CD14-positive monocyte (primary cell): ENCODE measurements around the gene KDM6B. TPM values are rescaled to one million over a fixed set of nuclear protein-coding genes. Genes with fewer than 3 reads are reported as not detected.
A peak's percentile ranks its signal among the peaks of the same experiment; 100 is the strongest.

ENCODE experiments used
- DNase-seq, 3 donors: peaks; one replicate each; pipeline ENCODE4 v3.0.0-alpha.2; 2011 to 2022
- H2AFZ ChIP-seq: 2 replicates; pipeline ENCODE4 v1.6.0; 2012; ENCODE audit warnings: mild to moderate bottlenecking, low read depth, low read length, inconsistent platforms; ENCODE audit not compliant: insufficient read depth, poor library complexity, severe bottlenecking
- H3K27ac ChIP-seq, 2 donors: 1 replicate in 1 of 2; 2 replicates in 1 of 2; pipeline ENCODE4 v1.5.1; 2012 to 2013; ENCODE audit warnings: low read length in 2 of 2, control low read depth in 1 of 2, inconsistent platforms in 1 of 2, low read depth in 1 of 2, mild to moderate bottlenecking in 1 of 2
- H3K27me3 ChIP-seq, 2 donors: one replicate each; pipeline versions ENCODE4 v1.6.0 to v1.6.1; 2011 to 2013; ENCODE audit warnings: low read length in 2 of 2; ENCODE audit not compliant: control insufficient read depth in 2 of 2, insufficient read depth in 2 of 2
- H3K36me3 ChIP-seq, 2 donors: replicated peaks in 1 of 2; 1 replicate in 1 of 2; 2 replicates in 1 of 2; pipeline versions ENCODE4 v1.5.1 to v1.6.1; 2012 to 2013; ENCODE audit warnings: low read length in 2 of 2, control low read depth in 1 of 2, inconsistent platforms in 1 of 2, mild to moderate bottlenecking in 1 of 2; ENCODE audit not compliant: insufficient read depth in 2 of 2, control insufficient read depth in 1 of 2
- H3K4me1 ChIP-seq, 2 donors: 1 replicate in 1 of 2; 2 replicates in 1 of 2; pipeline versions ENCODE4 v1.5.1 to v1.6.1; 2012 to 2013; ENCODE audit warnings: low read length in 2 of 2, control low read depth in 1 of 2, inconsistent platforms in 1 of 2, mild to moderate bottlenecking in 1 of 2, moderate library complexity in 1 of 2; ENCODE audit not compliant: insufficient read depth in 2 of 2, control insufficient read depth in 1 of 2
- H3K4me2 ChIP-seq: replicated peaks from 2 replicates; pipeline ENCODE3; 2012; ENCODE audit warnings: low read length, moderate library complexity, mild to moderate bottlenecking; ENCODE audit not compliant: poor library complexity, severe bottlenecking; ENCODE audit errors: extremely low read depth
- H3K4me3 ChIP-seq, 3 experiments: fragments of 200-600 bp in 1 of 3; sonication (generic) in 1 of 3; replicated peaks in 1 of 3; 1 replicate in 2 of 3; 2 replicates in 1 of 3; pipeline ENCODE4 v1.5.1; 2011 to 2013; ENCODE audit warnings: low read length in 3 of 3, mild to moderate bottlenecking in 3 of 3, control low read depth in 2 of 3, low read depth in 2 of 3, inconsistent platforms in 1 of 3, moderate library complexity in 1 of 3
- H3K79me2 ChIP-seq: 2 replicates; pipeline ENCODE4 v1.6.0; 2012; ENCODE audit warnings: mild to moderate bottlenecking, control low read depth, inconsistent platforms, low read length, moderate library complexity; ENCODE audit not compliant: insufficient read depth
- H3K9ac ChIP-seq: 2 replicates; pipeline ENCODE4 v1.6.0; 2017; ENCODE audit warnings: low read length, mild to moderate bottlenecking; ENCODE audit not compliant: insufficient read depth, poor library complexity, severe bottlenecking
- H3K9me3 ChIP-seq, 2 donors: replicated peaks in 1 of 2; 1 replicate in 1 of 2; 2 replicates in 1 of 2; pipeline versions ENCODE4 v1.5.1 to v1.6.1; 2012 to 2013; ENCODE audit warnings: low read length in 2 of 2, control low read depth in 1 of 2; ENCODE audit not compliant: control insufficient read depth in 1 of 2, insufficient read depth in 1 of 2
- H4K20me1 ChIP-seq: 2 replicates; pipeline ENCODE4 v1.6.0; 2012; ENCODE audit warnings: mild to moderate bottlenecking, low read length, control low read depth, moderate library complexity; ENCODE audit not compliant: insufficient read depth
- H3K27ac Mint-ChIP-seq, 7 donors: one replicate each; pipeline ENCODE4 v1.8.0; 2020; ENCODE audit warnings: mild to moderate bottlenecking in 7 of 7, mixed read lengths in 7 of 7, moderate library complexity in 6 of 7, inconsistent platforms in 2 of 7
- H3K27me3 Mint-ChIP-seq, 3 donors: one replicate each; pipeline ENCODE4 v1.8.0; 2021 to 2022; ENCODE audit warnings: low read depth in 3 of 3, mild to moderate bottlenecking in 3 of 3, mixed read lengths in 3 of 3, moderate library complexity in 3 of 3, inconsistent platforms in 1 of 3
- H3K36me3 Mint-ChIP-seq, 2 donors: one replicate each; pipeline ENCODE4 v1.8.0; 2020; ENCODE audit warnings: mixed read lengths in 2 of 2, inconsistent platforms in 1 of 2, mild to moderate bottlenecking in 1 of 2
- H3K4me1 Mint-ChIP-seq: one replicate; pipeline ENCODE4 v1.8.0; 2020; ENCODE audit warnings: mild to moderate bottlenecking, mixed read lengths
- H3K4me3 Mint-ChIP-seq, 2 donors: one replicate each; pipeline ENCODE4 v1.8.0; 2020; ENCODE audit warnings: mild to moderate bottlenecking in 2 of 2, mixed read lengths in 2 of 2, moderate library complexity in 1 of 2
- H3K9me3 Mint-ChIP-seq, 7 donors: one replicate each; pipeline ENCODE4 v1.8.0; 2020 to 2022; ENCODE audit warnings: mixed read lengths in 7 of 7, mild to moderate bottlenecking in 6 of 7, moderate library complexity in 6 of 7, inconsistent platforms in 2 of 7
- CTCF ChIP-seq: fragments of 200-600 bp; IDR thresholded peaks from one replicate; pipeline ENCODE4 v1.8.0; 2022; ENCODE audit warnings: antibody characterized with exemption, mild to moderate bottlenecking
- WGBS: methylation state at CpG from one replicate; pipeline ENCODE4 v1.1.5; 2013; ENCODE audit warnings: missing lambda C conversion rate; ENCODE audit not compliant: insufficient coverage; 5-methylcytosine and 5-hydroxymethylcytosine counted together
- intact Hi-C, 2 donors: fragments of 100-400 bp; cut with micrococcal nuclease; formaldehyde crosslinking; loops; one replicate each; pipeline versions ENCODE4 v1.15.0 to v1.15.1; 2023
- polyA plus RNA-seq, 3 donors: library from polyadenylated mRNA; depleted of rRNA in 1 of 3; unstranded in 2 of 3; stranded (reverse) in 1 of 3; fragments of 300-500 nt in 2 of 3; fragments of >200 nt in 1 of 3; fragmentation: Illumina TruSeq in 2 of 3; gene quantifications; 1 replicate in 2 of 3; 2 replicates in 1 of 3; pipeline ENCODE4 v1.2.3, GENCODE V29; 2012 to 2021

KDM6B gene
- polyA plus RNA-seq, 3 donors, result 0.37 to 25.5 (median 0.44) TPM

GRCh38 chr17:7816926-7817642, 16.9 kb upstream of the KDM6B start:
- Histone ChIP-seq H3K4me2 (no peak overlapping the region), H3K9me3 (no peaks in the 10 kb centered on the region), H3K36me3 (no peaks in the 10 kb centered on the region), H3K4me3 (no peak overlapping the region), H3K79me2 (no peaks in the 10 kb centered on the region), H3K27me3 (no peaks in the 10 kb centered on the region), H2AFZ (no peak overlapping the region), H3K27ac (no peak overlapping the region), H3K9ac (no peak overlapping the region), H4K20me1 (no peaks in the 10 kb centered on the region), H3K4me1 (no peaks in the 10 kb centered on the region)
- no peak for DNase-seq
- Mint-ChIP-seq H3K27me3 (peaks cover 2 to 5% (median 3%) of the 10 kb centered on the region in 3 donors), H3K36me3 (no peaks in the 10 kb centered on the region), H3K9me3 (no peaks in the 10 kb centered on the region), H3K4me3 (no peak overlapping the region), H3K4me1 (no peaks in the 10 kb centered on the region), H3K27ac (peak overlapping the region in 1 of 7 donors; percentile 57)
- TF ChIP-seq CTCF, result no peak
- intact Hi-C loops, result no loop called here
- WGBS, result 92% methylated on average over 10 of the region's 10 CpGs

GRCh38 chr17:7817643-7817964, 16.4 kb upstream of the KDM6B start:
- no peak overlapping the region for H3K27ac Mint-ChIP-seq
- no peak for DNase-seq
- no peaks in the 10 kb centered on the region for H3K36me3 Mint-ChIP-seq
- Histone ChIP-seq H3K27me3 (no peaks in the 10 kb centered on the region), H2AFZ (no peak overlapping the region), H3K36me3 (no peaks in the 10 kb centered on the region), H3K4me2 (no peak overlapping the region), H3K9ac (no peak overlapping the region), H3K4me3 (no peak overlapping the region), H3K9me3 (no peaks in the 10 kb centered on the region), H3K79me2 (no peaks in the 10 kb centered on the region), H3K27ac (no peak overlapping the region), H3K4me1 (no peaks in the 10 kb centered on the region), H4K20me1 (no peaks in the 10 kb centered on the region)
- WGBS, result 92% methylated on average over 8 of the region's 9 CpGs
- H3K4me3 Mint-ChIP-seq, result no peak overlapping the region
- no peaks in the 10 kb centered on the region for H3K9me3 Mint-ChIP-seq
- intact Hi-C loops, result no loop called here
- TF ChIP-seq CTCF, result no peak
- no peaks in the 10 kb centered on the region for H3K4me1 Mint-ChIP-seq
- peaks cover 2 to 5% (median 3%) of the 10 kb centered on the region in 3 donors for H3K27me3 Mint-ChIP-seq
